ENCODE results near the gene SRRD.
A peak's percentile ranks its signal among the peaks of the same experiment; 100 is the strongest.

SRRD gene

DNA sequence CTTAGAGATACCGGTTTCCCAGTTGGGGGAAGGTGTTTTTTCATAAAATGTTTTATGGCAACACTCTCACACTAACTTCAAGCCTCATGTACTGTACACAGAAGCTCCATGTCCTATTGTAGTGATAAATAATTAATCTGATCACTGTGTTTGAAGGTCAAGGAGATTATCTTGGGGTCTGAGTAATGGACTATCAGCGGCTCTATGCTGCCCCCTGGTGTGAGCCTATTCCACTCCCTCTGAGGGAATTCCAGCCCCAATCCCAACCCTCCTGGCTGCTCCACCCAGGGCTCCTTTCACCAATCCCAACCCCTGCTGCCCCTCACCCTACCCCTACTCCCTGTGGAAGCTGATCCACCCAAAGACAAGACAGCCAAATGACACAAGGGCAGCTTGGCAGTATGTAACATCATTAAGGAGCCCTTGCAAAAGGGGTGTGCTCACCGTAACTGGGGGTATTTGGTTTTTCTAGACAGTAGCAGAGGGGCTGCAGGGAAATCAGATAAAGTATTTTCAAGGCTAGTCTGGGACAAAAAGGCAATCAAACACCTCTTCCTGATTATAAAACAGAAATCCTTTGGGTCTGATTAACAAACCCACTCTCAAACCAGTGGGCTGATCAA is 22.4 kb upstream of the SRRD start:
- no peak overlapping the region for H3K4me3 Mint-ChIP-seq
- H3K36me3 Mint-ChIP-seq (ENCODE audit: low read depth), result peaks cover 38% of the 10 kb centered on the region

DNA sequence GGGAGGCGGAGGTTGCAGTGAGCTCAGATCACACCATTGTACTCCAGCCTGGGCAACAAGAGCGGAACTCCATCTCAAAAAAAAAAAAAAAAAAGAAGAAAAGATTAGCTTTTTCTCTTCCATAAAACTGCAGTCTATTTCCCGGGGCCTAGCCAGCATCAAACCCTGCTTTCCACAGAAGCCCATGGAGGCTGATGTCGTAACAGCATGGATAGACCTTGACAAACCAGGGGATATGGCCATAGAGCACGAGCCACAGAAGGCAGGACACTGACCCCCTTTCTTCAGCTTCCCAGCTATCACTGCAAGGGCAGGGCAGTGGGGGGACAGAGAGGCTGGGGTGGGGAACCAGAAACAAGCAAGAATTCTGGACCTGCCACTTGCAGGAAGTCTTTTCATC is 21.6 kb upstream of the SRRD start:
- Mint-ChIP-seq H3K27ac (peak overlapping the region in 1 of 3 experiments; percentile 97), H3K4me1 (peaks cover 15% of the 10 kb centered on the region), H3K4me3 (no peak overlapping the region), H3K36me3 (ENCODE audit: low read depth) (peaks cover 46% of the 10 kb centered on the region), H3K9me3 (no peaks in the 10 kb centered on the region), H3K27me3 (ENCODE audit: low read depth) (no peaks in the 10 kb centered on the region)
- TF ChIP-seq, protein P1, sequence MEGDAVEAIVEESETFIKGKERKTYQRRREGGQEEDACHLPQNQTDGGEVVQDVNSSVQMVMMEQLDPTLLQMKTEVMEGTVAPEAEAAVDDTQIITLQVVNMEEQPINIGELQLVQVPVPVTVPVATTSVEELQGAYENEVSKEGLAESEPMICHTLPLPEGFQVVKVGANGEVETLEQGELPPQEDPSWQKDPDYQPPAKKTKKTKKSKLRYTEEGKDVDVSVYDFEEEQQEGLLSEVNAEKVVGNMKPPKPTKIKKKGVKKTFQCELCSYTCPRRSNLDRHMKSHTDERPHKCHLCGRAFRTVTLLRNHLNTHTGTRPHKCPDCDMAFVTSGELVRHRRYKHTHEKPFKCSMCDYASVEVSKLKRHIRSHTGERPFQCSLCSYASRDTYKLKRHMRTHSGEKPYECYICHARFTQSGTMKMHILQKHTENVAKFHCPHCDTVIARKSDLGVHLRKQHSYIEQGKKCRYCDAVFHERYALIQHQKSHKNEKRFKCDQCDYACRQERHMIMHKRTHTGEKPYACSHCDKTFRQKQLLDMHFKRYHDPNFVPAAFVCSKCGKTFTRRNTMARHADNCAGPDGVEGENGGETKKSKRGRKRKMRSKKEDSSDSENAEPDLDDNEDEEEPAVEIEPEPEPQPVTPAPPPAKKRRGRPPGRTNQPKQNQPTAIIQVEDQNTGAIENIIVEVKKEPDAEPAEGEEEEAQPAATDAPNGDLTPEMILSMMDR (IDR thresholded peaks at IDR 0.05; ENCODE audit: unreplicated experiment in 3 of 3), result no peak

More for the DNA sequence above, 22.4 kb upstream of the SRRD start:
- TF ChIP-seq, protein P1 (IDR thresholded peaks at IDR 0.05; ENCODE audit: unreplicated experiment in 3 of 3), result peak; percentile 73 to 78 (median 78)
- Mint-ChIP-seq H3K9me3 (no peaks in the 10 kb centered on the region), H3K4me1 (peaks cover 15% of the 10 kb centered on the region), H3K27ac (peak overlapping the region; percentile 47 to 91 (median 55)), H3K27me3 (ENCODE audit: low read depth) (no peaks in the 10 kb centered on the region)

DNA sequence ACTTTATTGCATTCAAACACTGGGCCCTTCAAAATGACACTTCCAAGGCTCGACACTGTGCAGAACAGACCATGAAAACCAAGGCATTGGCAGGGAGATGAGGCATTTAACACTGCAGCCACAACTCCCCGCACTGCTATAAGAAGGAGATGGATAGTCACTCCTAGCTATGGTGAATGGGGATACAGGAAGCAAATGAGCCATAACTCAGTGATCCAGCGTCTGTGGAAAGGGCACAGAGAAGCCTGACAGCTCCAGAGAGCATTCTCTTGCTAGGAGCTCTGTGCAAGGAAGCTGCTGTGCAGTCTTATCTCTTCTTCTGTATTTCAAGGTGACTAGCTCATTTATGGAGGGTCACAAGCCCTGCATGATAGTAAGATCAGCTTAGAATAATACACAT is 21.0 kb upstream of the SRRD start:
- H3K27me3 Mint-ChIP-seq (ENCODE audit: low read depth), result no peaks in the 10 kb centered on the region
- H3K4me3 Mint-ChIP-seq, result no peak overlapping the region
- TF ChIP-seq, protein P1 (IDR thresholded peaks at IDR 0.05; ENCODE audit: unreplicated experiment in 3 of 3), result no peak
- no peaks in the 10 kb centered on the region for H3K9me3 Mint-ChIP-seq
- peaks cover 15% of the 10 kb centered on the region for H3K4me1 Mint-ChIP-seq
- peaks cover 44% of the 10 kb centered on the region for H3K36me3 Mint-ChIP-seq (ENCODE audit: low read depth)
- H3K27ac Mint-ChIP-seq, result peak overlapping the region; percentile 84 to 97 (median 96)

DNA sequence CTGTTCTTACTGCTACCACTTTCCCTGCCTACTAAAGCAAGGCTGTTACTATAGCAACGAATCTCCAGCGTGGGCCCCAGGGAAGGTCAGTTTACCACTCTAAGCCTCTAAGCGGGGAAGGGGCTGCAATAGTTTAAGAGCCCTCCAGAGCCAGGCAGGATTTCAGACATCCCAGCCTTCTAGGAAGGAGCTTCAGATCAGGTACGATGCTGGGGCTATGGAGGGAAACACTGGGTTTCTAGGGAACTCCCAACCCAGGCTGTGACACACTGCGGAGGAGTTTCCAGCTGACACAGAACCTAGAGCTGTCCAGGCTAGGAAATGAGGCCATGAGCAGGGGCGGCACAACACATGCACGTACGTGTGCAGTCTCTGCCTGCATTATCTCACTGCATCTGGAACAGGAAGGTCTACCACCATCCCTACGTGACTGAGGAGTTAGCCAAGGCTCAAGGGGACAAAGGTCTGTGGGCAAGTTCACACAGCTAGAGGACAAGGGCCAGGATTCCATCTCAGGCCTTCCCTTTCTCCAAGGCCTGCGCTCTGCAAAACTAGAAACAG is 20.5 kb upstream of the SRRD start:
- H3K27ac Mint-ChIP-seq, result peak overlapping the region; percentile 84 to 97 (median 96)
- no peaks in the 10 kb centered on the region for H3K9me3 Mint-ChIP-seq
- no peaks in the 10 kb centered on the region for H3K27me3 Mint-ChIP-seq (ENCODE audit: low read depth)
- peak overlapping the region; percentile 11 to 47 (median 19) for H3K4me3 Mint-ChIP-seq
- H3K36me3 Mint-ChIP-seq (ENCODE audit: low read depth), result peaks cover 44% of the 10 kb centered on the region
- peaks cover 15% of the 10 kb centered on the region for H3K4me1 Mint-ChIP-seq
- TF ChIP-seq, protein P1 (IDR thresholded peaks at IDR 0.05; ENCODE audit: unreplicated experiment in 3 of 3), result no peak

DNA sequence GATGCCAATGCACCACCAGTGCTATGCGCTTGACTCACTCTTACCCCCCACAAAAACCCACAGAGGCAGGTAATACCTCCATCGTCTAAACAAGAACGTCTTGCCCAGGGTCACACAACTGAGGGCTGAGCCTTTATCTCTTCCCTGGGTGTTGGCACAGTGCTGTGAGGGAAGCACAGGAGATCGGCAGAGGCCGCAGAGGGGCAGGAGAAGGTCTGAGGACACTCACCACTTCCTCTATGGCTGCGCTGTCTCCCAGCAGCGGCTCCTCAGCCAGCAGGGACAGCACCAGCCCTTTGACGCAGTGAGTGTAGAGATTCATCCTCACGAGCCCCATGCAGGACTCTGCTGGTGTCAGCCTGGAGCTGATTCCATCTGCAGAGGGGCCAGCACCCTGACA is 20.0 kb upstream of the SRRD start:
- Mint-ChIP-seq H3K27me3 (ENCODE audit: low read depth) (no peaks in the 10 kb centered on the region), H3K4me3 (peak overlapping the region in 1 of 3 experiments; percentile 11), H3K9me3 (no peaks in the 10 kb centered on the region), H3K4me1 (peaks cover 15% of the 10 kb centered on the region), H3K27ac (peak overlapping the region; percentile 84 to 97 (median 96)), H3K36me3 (ENCODE audit: low read depth) (peaks cover 46% of the 10 kb centered on the region)
- TF ChIP-seq, protein P1 (IDR thresholded peaks at IDR 0.05; ENCODE audit: unreplicated experiment in 3 of 3), result no peak

DNA sequence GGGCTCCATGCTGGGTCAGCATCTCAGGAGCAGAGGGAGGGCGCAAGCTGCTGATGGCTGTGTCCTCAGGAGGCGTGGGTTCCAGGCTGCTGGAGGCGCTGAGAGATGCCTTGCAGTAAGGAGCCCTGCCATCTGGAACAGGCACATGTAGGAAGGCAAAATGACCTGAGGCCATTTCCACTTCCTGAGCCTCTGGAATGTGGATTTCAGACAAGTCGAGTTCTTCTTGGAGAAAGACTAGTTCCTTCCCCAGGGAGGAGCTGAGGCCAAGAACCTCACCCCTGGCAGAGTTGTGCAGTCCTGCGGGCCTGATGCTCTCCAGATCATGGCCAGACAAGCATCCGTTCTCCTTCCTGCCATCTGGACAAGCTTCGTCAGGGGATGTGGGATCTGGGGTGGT is 19.4 kb upstream of the SRRD start:
- peak overlapping the region in 1 of 3 experiments; percentile 42 for H3K27ac Mint-ChIP-seq
- peaks cover 15% of the 10 kb centered on the region for H3K4me1 Mint-ChIP-seq
- TF ChIP-seq, protein P1 (IDR thresholded peaks at IDR 0.05; ENCODE audit: unreplicated experiment in 3 of 3), result no peak
- H3K36me3 Mint-ChIP-seq (ENCODE audit: low read depth), result peaks cover 49% of the 10 kb centered on the region
- H3K4me3 Mint-ChIP-seq, result no peak overlapping the region
- no peaks in the 10 kb centered on the region for H3K9me3 Mint-ChIP-seq
- H3K27me3 Mint-ChIP-seq (ENCODE audit: low read depth), result no peaks in the 10 kb centered on the region
